ENCODE measurements around the gene ISLR2.

ISLR2 gene

GRCh38 chr15:74178326-74179100 is 48.1 kb downstream of the ISLR2 start:
- no peak for DNase-seq

GRCh38 chr15:74179101-74179841 is 48.9 kb downstream of the ISLR2 start:
- DNase-seq: no peak

DNA sequence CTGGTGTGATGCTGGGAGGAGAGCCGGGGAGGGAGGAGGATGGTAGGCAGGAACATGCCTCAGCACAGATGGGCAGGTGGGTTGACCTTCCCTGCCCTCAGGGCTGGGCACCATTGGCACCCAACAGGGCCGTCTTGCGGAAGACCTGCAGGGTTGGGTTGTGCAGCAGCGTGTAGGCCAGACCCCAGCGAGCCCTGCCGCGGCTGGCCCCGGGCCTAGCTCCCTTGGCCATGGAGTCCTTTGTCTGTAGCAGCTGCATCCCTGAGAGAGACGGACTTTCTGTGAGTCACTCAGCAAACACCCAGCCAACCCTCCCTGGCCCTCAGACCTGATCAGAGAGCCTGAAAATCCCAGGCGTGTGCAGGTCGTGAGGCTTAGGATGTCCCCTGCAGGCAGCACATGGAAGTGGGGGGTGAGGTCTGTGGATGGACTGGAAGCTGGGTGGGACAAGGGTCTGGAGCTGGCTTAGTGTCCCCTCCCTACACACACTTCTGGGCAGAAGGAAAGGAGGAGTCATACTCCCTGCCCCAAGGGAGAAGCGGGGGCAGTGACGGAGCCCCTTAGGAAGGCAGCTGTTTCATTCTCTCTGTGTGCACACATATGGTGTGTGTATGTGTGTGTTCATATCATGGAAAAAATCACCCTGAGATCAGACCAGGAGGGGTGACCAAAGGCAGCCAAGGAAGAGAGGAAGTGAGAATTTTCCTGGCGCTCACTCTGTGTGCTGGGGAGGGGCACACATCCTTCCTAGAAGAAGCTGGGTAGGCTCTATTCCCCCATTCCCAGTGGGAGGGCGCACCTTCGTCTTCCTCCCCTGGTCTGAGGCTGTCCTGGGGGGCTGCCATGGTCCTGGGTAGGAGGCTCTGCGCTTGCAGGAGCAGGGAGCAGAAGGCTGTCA is 49.8 kb downstream of the ISLR2 start:
- DNase-seq: no peak

DNA sequence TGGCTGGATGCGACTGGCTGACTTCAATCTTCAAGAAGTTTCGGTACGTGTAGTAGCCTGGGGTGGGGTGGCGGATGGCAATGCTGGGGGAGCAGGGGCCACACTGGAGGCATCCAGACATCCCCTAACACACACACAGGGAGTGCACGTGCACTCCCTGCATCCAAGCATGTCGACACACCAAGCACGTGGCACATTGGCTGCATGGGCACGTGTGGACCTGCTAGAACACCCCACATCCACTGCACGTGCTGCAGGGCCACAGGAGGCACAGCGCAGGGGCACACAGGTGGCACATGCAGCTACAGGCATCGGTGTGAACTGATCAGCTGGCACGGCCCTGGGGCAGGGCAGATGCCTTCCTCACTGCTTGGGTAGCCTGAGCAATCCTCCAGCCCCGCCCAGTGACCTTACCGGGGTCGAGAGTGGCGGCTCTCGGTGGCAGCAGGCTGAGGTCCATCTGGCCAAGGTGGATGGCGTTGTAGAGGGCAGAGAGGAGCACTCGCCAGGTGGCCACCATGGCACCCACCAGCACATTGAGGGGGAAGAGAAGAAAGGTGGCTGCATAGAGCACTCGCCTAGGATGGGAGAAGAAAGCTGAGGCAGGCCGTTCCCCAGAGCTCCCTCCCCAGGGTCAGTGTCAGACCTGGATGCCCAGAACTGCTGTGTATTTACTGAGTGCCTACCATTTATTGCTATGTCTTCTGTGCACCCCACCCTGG is 50.7 kb downstream of the ISLR2 start:
- DNase-seq: no peak

DNA sequence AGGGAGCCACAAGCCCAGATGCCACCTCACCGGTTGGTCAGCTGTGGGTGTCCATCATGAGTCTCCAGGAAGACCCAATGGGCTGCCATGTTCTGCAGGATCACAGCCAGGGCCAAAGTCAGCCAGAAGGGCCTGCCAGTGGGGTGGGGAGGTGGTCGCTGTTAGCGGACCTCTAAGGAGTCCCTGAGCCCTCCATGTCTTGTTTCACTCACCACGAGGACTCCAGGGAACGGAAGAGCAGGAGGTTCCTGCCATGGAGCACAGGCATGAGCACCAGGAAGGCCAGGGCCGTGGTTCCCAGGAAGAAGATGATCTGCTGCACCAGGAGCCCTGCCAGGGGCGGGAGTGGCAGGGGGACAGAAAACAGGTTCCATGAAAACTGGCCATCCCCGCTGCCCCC is 51.7 kb downstream of the ISLR2 start:
- DNase-seq: no peak

DNA sequence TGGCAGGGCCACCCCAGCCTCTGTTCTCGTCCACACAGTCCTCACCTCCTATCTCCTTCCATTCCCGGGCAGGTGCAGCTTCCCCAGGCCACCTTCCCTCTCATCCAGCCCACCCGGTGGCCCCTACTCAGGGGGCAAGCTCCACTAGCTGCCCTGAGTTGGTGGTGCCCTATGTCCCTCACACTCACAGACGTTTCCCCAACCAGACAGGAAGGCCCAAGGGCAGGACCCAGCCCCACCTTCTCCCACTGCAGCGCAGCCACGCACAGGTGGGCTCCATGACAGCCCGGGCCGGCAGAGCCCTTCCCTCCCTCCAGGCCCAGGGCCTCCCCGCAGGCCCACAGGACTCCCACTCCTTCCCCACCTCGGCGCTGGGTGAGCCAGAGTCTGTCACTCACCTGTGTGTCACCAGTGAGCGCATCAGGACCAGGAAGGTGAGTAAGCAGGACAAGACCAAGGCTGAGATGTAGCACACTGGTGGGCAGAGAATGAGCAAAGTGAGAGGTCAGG is 54.3 kb downstream of the ISLR2 start:
- DNase-seq: no peak

DNA sequence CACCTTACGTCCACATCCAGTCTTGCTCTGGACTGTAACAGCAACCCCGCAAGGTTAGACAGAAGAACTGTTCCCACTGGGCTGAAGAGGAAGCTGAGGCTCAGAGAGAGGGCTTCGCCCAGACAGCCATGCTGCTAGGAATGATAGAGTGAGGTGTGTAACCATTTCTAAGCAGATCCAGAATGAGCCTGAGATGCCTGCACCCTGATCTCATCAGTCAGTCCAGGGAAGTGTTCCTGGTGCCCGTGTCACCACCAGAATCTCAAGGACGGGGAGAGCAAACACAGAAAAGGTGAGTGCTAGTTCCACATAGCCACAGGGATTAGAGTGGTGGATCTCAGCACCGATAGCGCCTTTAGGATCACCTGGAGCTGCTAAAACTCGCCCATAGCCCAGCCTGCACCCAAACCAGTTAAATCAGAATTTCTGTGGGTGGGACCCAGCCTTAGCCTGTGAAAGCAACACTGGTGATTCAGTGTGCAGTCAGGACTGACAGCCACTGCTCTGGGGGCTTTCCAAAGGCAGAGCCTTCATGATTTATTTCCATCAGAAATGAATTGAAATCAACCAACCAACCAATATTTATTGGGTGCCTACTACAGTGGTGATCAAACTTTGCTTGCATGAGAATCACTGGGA is 55.4 kb downstream of the ISLR2 start:
- no peak for DNase-seq

All from CD4-positive, alpha-beta T cell treated with Interferon gamma for 1 hour (primary cell).